IMR-90 (cell line): ENCODE data around the gene PSMC5.

ENCODE experiments used
- BHLHE40 ChIP-seq: fragments of 150-350 bp; IDR thresholded peaks from 2 replicates; pipeline ENCODE4 v1.6.1; 2016; ENCODE audit warnings: mild to moderate bottlenecking, low read depth, low read length
- CTCF ChIP-seq: conservative IDR thresholded peaks from 2 replicates; pipeline ENCODE4 v1.5.1; 2012; ENCODE audit warnings: mild to moderate bottlenecking, low read depth, low read length, improper control_type of control experiment
- POLR2A ChIP-seq: IDR thresholded peaks from 2 replicates; pipeline ENCODE4 v1.6.1; 2012; ENCODE audit warnings: mild to moderate bottlenecking, low read depth, low read length

GRCh38 chr17:63836811-63837210, 9.6 kb downstream of the PSMC5 start:
- TF ChIP-seq CTCF (no peak), POLR2A (no peak), BHLHE40 (no peak)
